NCI-H1417 (cell line): ENCODE measurements around the gene BAZ2B.
A peak's percentile ranks its signal among the peaks of the same experiment; 100 is the strongest.
"Not testable (repeated sequence)": the region's sequence is repeated elsewhere in the genome, so short reads cannot be mapped to it uniquely, and the experiment has no call there.

ENCODE experiments used
- DNase-seq, 3 experiments: peaks; one replicate each; lab custom pipeline; 2025; lab: John Stamatoyannopoulos, UW

The BAZ2B gene

GRCh38 chr2:159616286-159616701, at the start of gene BAZ2B:
Gene BAZ2B, minus strand, starts transcription at chr2:159616548. Its CDS starts 137,829 bp downstream, at chr2:159478719.
- DNase-seq = peak; percentile 31 to 68 (median 34)

DNA sequence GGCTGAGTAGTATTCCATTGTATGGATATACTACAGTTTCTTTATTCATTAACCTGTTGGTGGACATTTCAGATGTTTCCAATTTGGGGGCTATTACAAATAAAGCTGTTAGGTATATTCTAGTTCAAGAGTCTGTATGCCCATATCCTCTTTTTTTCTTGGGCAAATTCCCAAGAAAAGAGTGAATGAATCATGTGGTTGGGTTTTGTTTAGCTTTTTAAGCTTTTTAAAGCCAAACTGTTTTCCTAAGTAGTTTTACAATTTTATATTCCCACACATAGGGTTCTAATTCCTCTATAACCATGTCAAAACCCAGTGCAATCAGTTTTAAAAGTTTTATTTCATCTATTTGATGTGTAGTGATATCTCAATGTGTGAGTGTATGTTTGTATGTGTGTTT, 44.9 kb upstream of the BAZ2B start:
- DNase-seq = no peak

GRCh38 chr2:159658881-159659873, 42.8 kb upstream of the BAZ2B start:
- no peak for DNase-seq

DNA sequence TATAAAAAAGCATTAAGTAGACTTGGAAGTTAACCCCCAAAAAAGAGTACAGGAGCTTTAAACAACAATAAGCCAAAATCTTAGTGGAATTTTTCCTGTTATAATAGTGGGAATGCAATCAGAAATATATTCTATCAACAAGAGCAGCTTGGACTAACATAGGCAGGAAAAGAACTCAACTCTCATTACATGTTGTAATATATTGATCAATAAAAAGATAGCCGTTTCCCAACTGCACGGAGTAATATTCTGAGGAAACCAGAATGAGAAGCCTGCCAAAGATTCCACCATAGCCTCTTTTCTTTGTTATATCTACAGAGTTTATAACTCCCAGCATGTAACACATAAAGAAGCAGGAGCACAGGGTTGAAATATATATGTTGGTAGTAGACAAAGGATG, 37.6 kb upstream of the BAZ2B start:
- DNase-seq = no peak

DNA sequence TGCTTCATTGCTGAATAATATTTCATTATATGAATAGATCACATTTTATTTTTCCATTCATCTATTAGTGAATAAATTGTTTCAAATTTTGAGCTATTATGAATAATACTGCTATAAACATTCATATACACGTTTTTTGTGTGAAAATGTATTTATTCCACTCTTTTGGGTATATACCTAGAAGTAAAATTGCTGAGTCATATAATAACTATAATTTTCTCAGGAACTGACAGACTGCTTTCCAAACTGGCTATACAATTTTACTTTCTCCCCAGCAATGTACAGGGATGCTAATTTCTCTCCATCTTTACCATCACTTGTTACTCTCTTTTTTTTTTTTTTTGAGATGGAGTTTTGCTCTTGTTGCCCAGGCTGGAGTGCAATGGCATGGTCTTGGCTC, 35.5 kb upstream of the BAZ2B start:
- no peak for DNase-seq

DNA sequence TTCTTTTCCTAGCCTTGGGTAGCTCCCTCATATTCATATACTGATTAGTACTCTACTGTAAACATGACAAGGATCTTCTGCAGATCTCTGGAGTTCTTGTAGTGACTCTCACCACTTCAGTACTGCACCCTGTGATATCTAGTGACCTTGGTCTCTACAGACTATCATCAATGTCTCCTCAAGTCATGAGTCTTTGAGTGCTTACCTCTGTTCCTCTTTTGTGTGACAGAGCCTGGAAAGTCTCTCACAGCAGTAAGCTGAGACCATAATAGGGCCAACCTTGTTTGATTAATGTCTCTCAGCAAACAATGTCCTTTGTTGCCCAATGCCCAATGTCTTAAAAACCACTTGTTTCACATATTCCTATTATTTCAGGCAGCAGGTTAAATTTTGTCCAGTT, 34.2 kb upstream of the BAZ2B start:
- DNase-seq = peak; percentile 1 to 30 (median 5)

- no peak for DNase-seq
These were observed 32.3 kb upstream of the BAZ2B start for GRCh38 chr2:159648643-159649042.

GRCh38 chr2:159647667-159648066, 31.3 kb upstream of the BAZ2B start:
- no peak for DNase-seq

GRCh38 chr2:159640176-159640575, 23.8 kb upstream of the BAZ2B start:
- DNase-seq = no peak

DNA sequence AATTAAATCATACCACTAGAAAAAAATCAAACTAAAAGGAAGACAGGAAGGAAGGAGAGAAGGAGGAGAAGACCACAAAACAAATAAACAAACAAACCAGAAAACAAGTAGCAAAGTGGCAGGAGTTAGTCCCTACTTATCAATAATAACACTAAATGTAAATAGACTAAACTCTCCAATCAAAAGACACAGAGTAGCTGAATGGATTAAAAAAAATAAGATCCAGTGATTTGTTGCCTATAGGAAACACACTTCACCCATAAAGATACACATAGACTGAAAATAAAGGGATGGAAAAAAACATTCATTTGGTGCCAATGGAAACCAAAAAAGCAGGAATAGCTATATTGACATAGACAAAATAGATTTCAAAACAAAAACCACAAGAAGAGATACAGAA, 23.4 kb upstream of the BAZ2B start:
- DNase-seq = no peak

GRCh38 chr2:159639071-159639470, 22.7 kb upstream of the BAZ2B start:
- no peak for DNase-seq

DNA sequence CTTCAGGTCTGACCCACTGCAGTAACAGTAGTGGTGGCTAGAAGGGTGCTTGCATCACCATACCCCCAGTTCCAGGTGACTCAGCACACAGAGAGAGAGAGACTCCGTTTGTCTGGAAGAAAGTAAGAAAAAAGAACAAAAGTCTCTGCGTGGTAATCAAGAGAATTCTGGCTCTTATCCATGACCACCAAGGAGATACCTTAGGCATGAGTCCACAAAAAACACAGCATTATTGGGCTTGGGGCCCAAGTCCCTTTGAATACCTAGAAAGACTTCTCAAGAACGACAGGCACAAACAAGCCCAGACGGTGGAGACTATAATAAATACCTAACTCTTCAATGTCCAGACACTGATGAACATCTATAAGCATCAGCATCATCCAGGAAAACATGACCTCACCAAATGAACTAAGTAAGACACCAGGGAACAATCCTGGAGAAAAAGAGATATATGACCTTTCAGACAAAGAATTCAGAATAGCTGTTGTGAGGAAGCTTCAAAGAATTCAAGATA, 21.7 kb upstream of the BAZ2B start:
- no peak for DNase-seq

DNA sequence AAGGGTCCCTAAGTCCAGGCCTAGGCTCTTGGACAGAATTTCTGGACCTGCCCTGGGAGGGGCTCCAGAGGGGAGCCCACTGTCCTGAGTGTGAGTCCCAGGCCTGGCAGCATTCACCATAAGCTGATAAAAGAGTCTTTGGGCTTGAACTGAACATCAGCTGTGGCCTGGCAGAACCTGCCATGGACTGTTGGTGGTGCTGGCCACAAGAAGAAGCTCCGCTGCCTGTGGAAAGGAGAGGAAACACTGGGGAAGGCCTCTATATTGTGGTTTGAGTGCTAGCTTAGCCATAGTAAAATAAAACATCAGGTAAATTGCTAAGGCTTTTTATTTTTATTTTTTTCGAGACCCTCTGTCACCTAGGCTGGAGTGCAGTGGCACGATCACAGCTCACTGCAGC, 20.9 kb upstream of the BAZ2B start:
- DNase-seq = no peak

DNA sequence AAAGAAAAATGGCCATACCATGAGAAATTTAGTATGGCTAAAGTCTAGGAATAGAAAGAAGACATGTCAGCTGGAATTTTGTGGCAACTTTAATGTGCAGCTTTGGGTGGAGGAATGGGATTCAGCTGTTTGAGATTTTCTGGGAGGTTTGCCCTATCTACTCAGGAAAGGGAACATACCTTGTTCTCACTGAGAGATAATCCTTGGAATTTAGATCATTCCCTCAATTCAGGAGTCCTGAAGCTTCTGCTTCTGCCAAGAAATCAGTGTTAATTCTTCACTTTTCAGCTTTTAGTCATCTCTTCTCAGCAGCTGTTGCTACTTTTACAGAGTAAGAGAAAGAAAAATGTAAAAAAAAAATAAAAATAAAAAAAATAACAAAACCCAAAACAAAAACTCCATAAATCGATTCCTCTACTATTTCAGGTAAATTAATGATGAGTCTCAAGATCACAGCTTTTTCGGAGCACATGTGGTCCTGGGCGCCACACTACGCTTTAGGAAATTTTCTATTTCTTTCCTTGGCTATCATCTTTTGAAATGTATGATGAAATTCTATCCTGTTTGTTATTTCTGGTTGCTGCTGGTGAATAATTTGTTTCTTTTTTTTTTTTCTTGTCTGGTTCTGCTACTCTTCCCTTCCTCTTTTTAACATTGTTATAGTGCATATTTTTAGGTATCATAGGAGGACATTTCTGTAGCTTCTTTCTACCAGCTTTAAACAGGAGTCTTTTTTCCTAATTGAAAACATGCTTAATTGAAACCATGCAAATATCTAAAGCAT, 18.9 kb upstream of the BAZ2B start:
- DNase-seq = no peak

DNA sequence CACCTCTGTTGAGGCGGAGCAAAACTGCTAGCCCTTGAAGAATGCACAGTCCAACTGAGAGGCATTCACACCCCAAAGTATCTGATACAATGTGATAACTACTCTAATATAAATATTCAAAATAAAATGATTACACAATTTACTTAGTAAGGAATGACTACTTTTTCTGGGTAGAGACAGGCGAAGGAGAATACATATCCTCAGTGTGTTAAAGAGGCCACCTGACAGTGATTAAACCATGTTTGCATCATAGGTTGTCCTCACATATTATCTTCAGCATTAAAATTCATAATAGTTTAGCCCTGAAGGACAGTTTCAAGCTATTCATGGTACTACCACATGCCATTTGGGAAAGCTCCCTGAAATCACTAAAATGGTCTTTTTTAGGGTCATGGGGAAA, 16.9 kb upstream of the BAZ2B start:
- no peak for DNase-seq

DNA sequence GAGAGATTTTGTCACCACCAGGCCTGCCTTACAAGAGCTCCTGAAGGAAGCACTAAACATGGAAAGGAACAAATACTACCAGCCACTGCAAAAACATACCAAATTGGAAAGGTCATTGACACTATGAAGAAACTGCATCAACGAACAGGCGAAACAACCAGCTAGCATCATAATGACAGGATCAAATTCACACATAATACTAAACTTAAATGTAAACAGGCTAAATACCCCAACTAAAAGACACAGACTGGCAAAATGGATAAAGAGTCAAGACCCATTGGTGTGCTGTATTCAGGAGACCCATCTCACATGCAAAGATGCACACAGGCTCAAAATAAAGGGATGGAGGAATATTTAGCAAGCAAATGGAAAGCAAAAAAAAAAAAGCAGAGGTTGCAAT, 9.3 kb upstream of the BAZ2B start:
- DNase-seq = not testable (repeated sequence)

- no peak for DNase-seq
These were observed 7.1 kb upstream of the BAZ2B start for GRCh38 chr2:159623436-159623835.

- no peak for DNase-seq
These were observed 6.6 kb upstream of the BAZ2B start for GRCh38 chr2:159622966-159623365.

- no peak for DNase-seq
These were observed 4.4 kb upstream of the BAZ2B start for GRCh38 chr2:159620796-159621195.

- peak; percentile 1 to 58 (median 33) for DNase-seq
These were observed 1.3 kb upstream of the BAZ2B start for GRCh38 chr2:159617646-159618045.

DNA sequence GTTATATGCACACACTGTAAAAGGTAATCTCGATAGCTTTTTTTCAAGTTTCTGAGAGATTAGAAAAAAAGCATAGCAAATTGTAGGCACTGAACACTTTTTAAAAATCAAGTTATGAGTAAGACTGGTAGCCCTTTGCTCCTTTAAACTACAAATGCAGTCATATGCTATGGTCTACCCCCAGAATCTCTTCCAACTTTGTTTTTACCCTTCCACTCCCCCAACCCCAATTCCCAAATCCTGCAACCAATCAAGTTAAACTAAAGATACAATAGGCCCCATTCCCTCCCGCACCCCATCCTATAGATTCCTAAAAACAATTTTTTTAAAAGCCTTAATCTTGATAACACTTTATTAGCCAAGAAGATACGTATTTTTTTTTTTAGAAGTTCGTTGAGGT, 752 bp upstream of the BAZ2B start:
- peak in 1 of 3 experiments; percentile 3 for DNase-seq
